ENCODE results near the gene CERS4.
"Not testable (repeated sequence)": the region's sequence is repeated elsewhere in the genome, so short reads cannot be mapped to it uniquely, and the experiment has no call there.

CERS4 gene

GRCh38 chr19:8210421-8211101 lies 1.4 kb downstream of the CERS4 start:
- DNase-seq = no peak

- no peak for DNase-seq
Observed at GRCh38 chr19:8212212-8212611, 3.0 kb downstream of the CERS4 start.

- DNase-seq = no peak
Observed at GRCh38 chr19:8212916-8213315, 3.7 kb downstream of the CERS4 start.

- DNase-seq = no peak
Observed at GRCh38 chr19:8213827-8214672, 4.9 kb downstream of the CERS4 start.

- no peak for DNase-seq
Observed at GRCh38 chr19:8214802-8215201, 5.6 kb downstream of the CERS4 start.

- no peak for DNase-seq
Observed at GRCh38 chr19:8215783-8216182, 6.6 kb downstream of the CERS4 start.

- no peak for DNase-seq
Observed at GRCh38 chr19:8216357-8216756, 7.2 kb downstream of the CERS4 start.

- not testable (repeated sequence) for DNase-seq
Observed at GRCh38 chr19:8218127-8218526, 9.0 kb downstream of the CERS4 start.

- DNase-seq = no peak
Observed at GRCh38 chr19:8220481-8220880, 11.3 kb downstream of the CERS4 start.

GRCh38 chr19:8221161-8221560 lies 12.0 kb downstream of the CERS4 start:
- DNase-seq = no peak

- DNase-seq = not testable (repeated sequence)
Observed at GRCh38 chr19:8223442-8223841, 14.3 kb downstream of the CERS4 start.

- DNase-seq = no peak
Observed at GRCh38 chr19:8224394-8225145, 15.4 kb downstream of the CERS4 start.

GRCh38 chr19:8231073-8231604 lies 22.0 kb downstream of the CERS4 start:
- DNase-seq = no peak

GRCh38 chr19:8233370-8233769 lies 24.2 kb downstream of the CERS4 start:
- DNase-seq = no peak

- no peak for DNase-seq
Observed at GRCh38 chr19:8237026-8237425, 27.9 kb downstream of the CERS4 start.

GRCh38 chr19:8238251-8238650 lies 29.1 kb downstream of the CERS4 start:
- DNase-seq = no peak

GRCh38 chr19:8239528-8240273 lies 30.5 kb downstream of the CERS4 start:
- DNase-seq = no peak

- no peak for DNase-seq
Observed at GRCh38 chr19:8240274-8241229, 31.4 kb downstream of the CERS4 start.

GRCh38 chr19:8241646-8242045 lies 32.5 kb downstream of the CERS4 start:
- no peak for DNase-seq

- no peak for DNase-seq
Observed at GRCh38 chr19:8242211-8242821, 33.1 kb downstream of the CERS4 start.

- DNase-seq = no peak
Observed at GRCh38 chr19:8243146-8243545, 34.0 kb downstream of the CERS4 start.
